HEK293T (cell line): ENCODE results near the gene WNT5A.

Source experiments
- ARNT ChIP-seq: fragments of 450-650 bp; IDR thresholded peaks from 2 replicates; pipeline ENCODE4 v1.6.1; 2017; ENCODE audit warnings: mild to moderate bottlenecking
- FOXA1 ChIP-seq: fragments of 450-650 bp; IDR thresholded peaks from 2 replicates; pipeline ENCODE4 v1.6.1; 2016; ENCODE audit warnings: mild to moderate bottlenecking
- SUZ12 ChIP-seq: fragments of 450-650 bp; IDR thresholded peaks from 2 replicates; pipeline ENCODE4 v1.6.1; 2016; ENCODE audit warnings: mild to moderate bottlenecking

DNA sequence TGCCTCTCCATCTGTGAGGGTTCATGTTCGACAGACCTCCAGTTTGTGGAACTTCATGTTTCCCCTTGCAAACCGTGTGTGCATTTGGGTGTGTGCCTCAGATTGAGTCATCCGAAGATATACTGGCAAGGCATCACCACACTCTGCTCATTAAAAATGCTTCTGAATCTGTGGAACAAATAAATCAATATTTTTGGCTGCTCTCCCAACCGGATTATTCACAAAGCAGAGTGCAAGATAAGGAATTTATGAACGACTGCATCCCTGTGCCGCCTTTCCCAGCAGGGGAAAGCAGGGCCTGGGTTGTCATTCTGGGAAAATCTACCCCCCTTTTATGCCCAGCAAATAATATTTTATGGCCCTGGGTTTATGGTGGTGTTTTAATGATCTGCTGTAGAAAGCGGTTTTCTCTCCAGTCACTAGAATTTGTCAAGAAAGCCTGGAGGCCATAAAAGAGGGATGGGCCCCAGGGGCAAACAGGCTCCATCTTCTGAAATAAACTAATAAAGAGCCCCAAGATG lies 4.2 kb upstream of the WNT5A start:
- TF ChIP-seq FOXA1 (no peak), ARNT (no peak), SUZ12 (no peak)
